ENCODE data around the gene TCHP. TPM values are rescaled to one million over a fixed set of nuclear protein-coding genes. Genes with fewer than 3 reads are reported as not detected.

TCHP gene
- total and polyA plus RNA-seq, 2 experiments from 2014 or later = 3.1 to 6.2 TPM

DNA sequence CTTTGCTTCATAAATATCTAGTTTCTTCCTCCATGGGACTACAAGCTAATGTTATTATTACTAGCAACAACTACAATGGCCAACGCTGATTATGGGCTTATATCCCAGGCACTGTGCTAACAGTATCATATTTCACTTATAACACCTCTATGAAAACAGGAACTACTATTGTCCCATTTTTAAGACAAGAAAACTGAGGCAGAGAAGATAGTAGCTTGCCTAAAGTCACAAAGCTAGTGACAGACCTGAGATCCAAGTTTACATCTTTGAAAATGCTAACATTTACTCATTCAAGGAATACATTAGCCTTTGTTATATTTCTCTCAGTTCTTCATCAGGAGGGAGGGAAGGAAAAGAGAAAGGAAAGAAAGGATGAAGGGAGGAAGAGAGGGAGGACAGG lies 63.3 kb downstream of the TCHP start:
- no peak for TF ChIP-seq EZH2phosphoT487 (IDR thresholded peaks at IDR 0.05; ENCODE audit: unreplicated experiment)
- TF ChIP-seq ETS1 (IDR thresholded peaks at IDR 0.05) = no peak
- TF ChIP-seq, protein P1, sequence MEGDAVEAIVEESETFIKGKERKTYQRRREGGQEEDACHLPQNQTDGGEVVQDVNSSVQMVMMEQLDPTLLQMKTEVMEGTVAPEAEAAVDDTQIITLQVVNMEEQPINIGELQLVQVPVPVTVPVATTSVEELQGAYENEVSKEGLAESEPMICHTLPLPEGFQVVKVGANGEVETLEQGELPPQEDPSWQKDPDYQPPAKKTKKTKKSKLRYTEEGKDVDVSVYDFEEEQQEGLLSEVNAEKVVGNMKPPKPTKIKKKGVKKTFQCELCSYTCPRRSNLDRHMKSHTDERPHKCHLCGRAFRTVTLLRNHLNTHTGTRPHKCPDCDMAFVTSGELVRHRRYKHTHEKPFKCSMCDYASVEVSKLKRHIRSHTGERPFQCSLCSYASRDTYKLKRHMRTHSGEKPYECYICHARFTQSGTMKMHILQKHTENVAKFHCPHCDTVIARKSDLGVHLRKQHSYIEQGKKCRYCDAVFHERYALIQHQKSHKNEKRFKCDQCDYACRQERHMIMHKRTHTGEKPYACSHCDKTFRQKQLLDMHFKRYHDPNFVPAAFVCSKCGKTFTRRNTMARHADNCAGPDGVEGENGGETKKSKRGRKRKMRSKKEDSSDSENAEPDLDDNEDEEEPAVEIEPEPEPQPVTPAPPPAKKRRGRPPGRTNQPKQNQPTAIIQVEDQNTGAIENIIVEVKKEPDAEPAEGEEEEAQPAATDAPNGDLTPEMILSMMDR (conservative IDR thresholded peaks at IDR 0.05; ENCODE audit: low read depth in 2 of 2) = no peak
- no peak for TF ChIP-seq ZNF462 (CRISPR knock-in tag; IDR thresholded peaks at IDR 0.05)
- no peak for TF ChIP-seq NANOG (IDR thresholded peaks at IDR 0.05; ENCODE audit: borderline replicate concordance)
- no peak for TF ChIP-seq JUNB (IDR thresholded peaks at IDR 0.05; ENCODE audit: unreplicated experiment)
- no peak for TF ChIP-seq POLR2AphosphoS5 (IDR thresholded peaks at IDR 0.05; ENCODE audit: low read depth)
- TF ChIP-seq, protein P2, sequence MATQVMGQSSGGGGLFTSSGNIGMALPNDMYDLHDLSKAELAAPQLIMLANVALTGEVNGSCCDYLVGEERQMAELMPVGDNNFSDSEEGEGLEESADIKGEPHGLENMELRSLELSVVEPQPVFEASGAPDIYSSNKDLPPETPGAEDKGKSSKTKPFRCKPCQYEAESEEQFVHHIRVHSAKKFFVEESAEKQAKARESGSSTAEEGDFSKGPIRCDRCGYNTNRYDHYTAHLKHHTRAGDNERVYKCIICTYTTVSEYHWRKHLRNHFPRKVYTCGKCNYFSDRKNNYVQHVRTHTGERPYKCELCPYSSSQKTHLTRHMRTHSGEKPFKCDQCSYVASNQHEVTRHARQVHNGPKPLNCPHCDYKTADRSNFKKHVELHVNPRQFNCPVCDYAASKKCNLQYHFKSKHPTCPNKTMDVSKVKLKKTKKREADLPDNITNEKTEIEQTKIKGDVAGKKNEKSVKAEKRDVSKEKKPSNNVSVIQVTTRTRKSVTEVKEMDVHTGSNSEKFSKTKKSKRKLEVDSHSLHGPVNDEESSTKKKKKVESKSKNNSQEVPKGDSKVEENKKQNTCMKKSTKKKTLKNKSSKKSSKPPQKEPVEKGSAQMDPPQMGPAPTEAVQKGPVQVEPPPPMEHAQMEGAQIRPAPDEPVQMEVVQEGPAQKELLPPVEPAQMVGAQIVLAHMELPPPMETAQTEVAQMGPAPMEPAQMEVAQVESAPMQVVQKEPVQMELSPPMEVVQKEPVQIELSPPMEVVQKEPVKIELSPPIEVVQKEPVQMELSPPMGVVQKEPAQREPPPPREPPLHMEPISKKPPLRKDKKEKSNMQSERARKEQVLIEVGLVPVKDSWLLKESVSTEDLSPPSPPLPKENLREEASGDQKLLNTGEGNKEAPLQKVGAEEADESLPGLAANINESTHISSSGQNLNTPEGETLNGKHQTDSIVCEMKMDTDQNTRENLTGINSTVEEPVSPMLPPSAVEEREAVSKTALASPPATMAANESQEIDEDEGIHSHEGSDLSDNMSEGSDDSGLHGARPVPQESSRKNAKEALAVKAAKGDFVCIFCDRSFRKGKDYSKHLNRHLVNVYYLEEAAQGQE (IDR thresholded peaks at IDR 0.05; ENCODE audit: unreplicated experiment) = no peak
- no peak for TF ChIP-seq ZNF331 (CRISPR knock-in tag; IDR thresholded peaks at IDR 0.05; ENCODE audit: low read depth)
- TF ChIP-seq EZH2 (IDR thresholded peaks at IDR 0.05; ENCODE audit: low read depth, unreplicated experiment) = no peak
- no peak for TF ChIP-seq STAT1 (IDR thresholded peaks at IDR 0.05; ENCODE audit: unreplicated experiment)
- TF ChIP-seq ZNF114 (CRISPR knock-in tag; IDR thresholded peaks at IDR 0.05) = no peak
- no peak for TF ChIP-seq CREB1 (CRISPR knock-in tag; IDR thresholded peaks at IDR 0.05; ENCODE audit: low read depth)
- Mint-ChIP-seq H3K4me3 (no peak overlapping the region), H3K9me3 (no peaks in the 10 kb centered on the region), H3K4me1 (peaks cover 4% of the 10 kb centered on the region; the same call in 2 of the 3 replicates), H3K27me3 (ENCODE audit: insufficient read depth, low read depth, poor library complexity) (no peaks in the 10 kb centered on the region), H3K36me3 (ENCODE audit: low read depth) (peaks cover 15% of the 10 kb centered on the region), H3K27ac (no peak overlapping the region)
- H4K20me1 ChIP-seq (replicated peaks; ENCODE audit: insufficient read depth) = no peaks in the 10 kb centered on the region
- no peaks in the 10 kb centered on the region; the same call in 1 of the 2 replicates for H3K36me3 ChIP-seq (ENCODE audit: insufficient read depth)
- DNase-seq (ENCODE audit: low spot score) (no peak), ATAC-seq (no peak)
- H3K9me2 ChIP-seq (ENCODE audit: insufficient read depth) = no peaks in the 10 kb centered on the region
- H3K4me1 ChIP-seq (ENCODE audit: insufficient read depth) = no peaks in the 10 kb centered on the region
- H2AFZ ChIP-seq = no peak overlapping the region
- no peak overlapping the region for H3K27ac ChIP-seq (ENCODE audit: low read depth)
- H3K27me3 ChIP-seq (ENCODE audit: insufficient read depth) = no peaks in the 10 kb centered on the region
- no peak overlapping the region for H3K4me2 ChIP-seq
- H3K4me3 ChIP-seq = no peak overlapping the region
- no peaks in the 10 kb centered on the region for H3F3A ChIP-seq (replicated peaks; ENCODE audit: low read depth)
- no peaks in the 10 kb centered on the region for H3K79me2 ChIP-seq (replicated peaks; ENCODE audit: insufficient read depth)
